K562 (cell line): Measurements from ENCODE around the gene HIGD1C. TPM values are rescaled to one million over a fixed set of nuclear protein-coding genes. Genes with fewer than 3 reads are reported as not detected.
A peak's percentile ranks its signal among the peaks of the same experiment; 100 is the strongest.

Experiments used
- CC2D1A ChIP-seq: fragments of 450-650 bp; IDR thresholded peaks from 2 replicates; pipeline ENCODE4 v1.6.1; 2017; ENCODE audit warnings: mild to moderate bottlenecking
- DNMT1 ChIP-seq: fragments of 450-650 bp; IDR thresholded peaks from 2 replicates; pipeline ENCODE4 v1.6.1; 2016; ENCODE audit warnings: antibody characterized with exemption, mild to moderate bottlenecking
- ELF2 ChIP-seq: fragments of 250-450 bp; sonication (Bioruptor Pico); IDR thresholded peaks from 2 replicates; pipeline ENCODE4 v1.5.0; 2021; ENCODE audit warnings: mild to moderate bottlenecking
- FOXA3 ChIP-seq, 2 experiments: fragments of 450-650 bp in 1 of 2; sonication (generic) in 1 of 2; formaldehyde crosslinking; IDR thresholded peaks in 1 of 2; conservative IDR thresholded peaks in 1 of 2; 2 replicates each; pipeline versions ENCODE4 v1.4.0 to v1.8.0; 2020 to 2022; ENCODE audit warnings: mild to moderate bottlenecking in 2 of 2, missing genetic modification reagents in 1 of 2
- HDAC3 ChIP-seq: fragments of 450-650 bp; IDR thresholded peaks from 2 replicates; pipeline ENCODE4 v1.6.1; 2018; ENCODE audit warnings: borderline replicate concordance, mild to moderate bottlenecking, moderate library complexity; ENCODE audit not compliant: partially characterized antibody
- KLF10 ChIP-seq: fragments of 250-450 bp; sonication (Bioruptor Pico); IDR thresholded peaks from 2 replicates; pipeline ENCODE4 v1.6.1; 2021; ENCODE audit warnings: matching md5 sums
- MCM7 ChIP-seq, 2 experiments: fragments of 450-650 bp; IDR thresholded peaks; 2 replicates each; pipeline ENCODE4 v1.6.1; 2016 to 2018
- MYBL2 ChIP-seq, 2 experiments: fragments of 450-650 bp in 1 of 2; sonication (generic) in 1 of 2; formaldehyde crosslinking in 1 of 2; IDR thresholded peaks; 2 replicates each; pipeline versions ENCODE4 v1.6.1 to v1.8.1; 2017 to 2022; ENCODE audit warnings: borderline replicate concordance in 1 of 2, inconsistent platforms in 1 of 2, low read depth in 1 of 2, mild to moderate bottlenecking in 1 of 2, missing genetic modification reagents in 1 of 2, moderate library complexity in 1 of 2
- RFX7 ChIP-seq: fragments of 250-450 bp; sonication (Bioruptor Pico); IDR thresholded peaks from 2 replicates; pipeline ENCODE4 v1.5.1; 2021; ENCODE audit warnings: mild to moderate bottlenecking
- SMARCB1 ChIP-seq: IDR thresholded peaks from 2 replicates; pipeline ENCODE4 v1.6.1; 2011; ENCODE audit warnings: improper control_type of control experiment, low read depth; ENCODE audit not compliant: insufficient read length
- SMARCE1 ChIP-seq: fragments of 450-650 bp; IDR thresholded peaks from 2 replicates; pipeline ENCODE4 v1.7.1; 2016; ENCODE audit warnings: mild to moderate bottlenecking
- ZNF133 ChIP-seq: fragments of 250-450 bp; sonication (Bioruptor Pico); IDR thresholded peaks from 2 replicates; pipeline ENCODE4 v1.4.0; 2020; ENCODE audit warnings: mild to moderate bottlenecking
- ZNF445 ChIP-seq: fragments of 250-450 bp; sonication (Bioruptor Pico); IDR thresholded peaks from 2 replicates; pipeline ENCODE4 v1.4.0; 2020; ENCODE audit warnings: low read depth, mild to moderate bottlenecking, moderate library complexity
- polyA plus RNA-seq, 8 experiments: library from polyadenylated mRNA; depleted of rRNA in 4 of 8; stranded (reverse) in 5 of 8; unstranded in 3 of 8; fragments of >200 nt; fragmentation: Nextera tagmentation in 2 of 8; fragmentation: Illumina TruSeq in 1 of 8; extraction: Ambion mirVana in 2 of 8; extraction: Trizol in 1 of 8; gene quantifications; 2 replicates each; pipeline versions ENCODE4 v1.2.1 to v1.2.3, GENCODE V29; 2011 to 2014; ENCODE audit warnings: inconsistent platforms in 1 of 8, missing spikeins in 1 of 8
- total RNA-seq, 7 experiments: library from RNA; depleted of rRNA in 6 of 7; stranded (reverse); fragments of >200 nt in 6 of 7; fragmentation: Illumina TruSeq in 2 of 7; extraction: Trizol in 2 of 7; gene quantifications; 2 replicates each; pipeline versions ENCODE4 v1.2.1 to v1.2.3, GENCODE V29; 2011 to 2021; ENCODE audit warnings: low replicate concordance in 1 of 7
- TF ChIP-seq, protein P1 (sequence below): fragments of 250-450 bp; sonication (Bioruptor Pico); IDR thresholded peaks from 2 replicates; pipeline ENCODE4 v1.5.0; 2021
- TF ChIP-seq, protein P2 (sequence below): fragments of 450-650 bp; conservative IDR thresholded peaks from 2 replicates; pipeline ENCODE4 v1.6.1; 2016; ENCODE audit warnings: missing genetic modification characterization, low read depth, mild to moderate bottlenecking, control low read depth, missing compliant biosample characterization
- TF ChIP-seq, protein P3 (sequence below), 2 experiments: fragments of 250-450 bp in 1 of 2; fragments of 450-650 bp in 1 of 2; sonication (Bioruptor Pico) in 1 of 2; IDR thresholded peaks; 2 replicates each; pipeline versions ENCODE4 v1.6.1 to v1.8.0; 2016 to 2021; ENCODE audit warnings: mild to moderate bottlenecking in 2 of 2, moderate library complexity in 2 of 2, missing compliant biosample characterization in 1 of 2, missing genetic modification characterization in 1 of 2
- TF ChIP-seq, protein P4 (sequence below): fragments of 450-650 bp; formaldehyde crosslinking; IDR thresholded peaks from 2 replicates; pipeline ENCODE4 v1.4.0; 2020; ENCODE audit warnings: mild to moderate bottlenecking, mixed read lengths
- TF ChIP-seq, protein P5 (sequence below): fragments of 450-650 bp; formaldehyde crosslinking; IDR thresholded peaks from 2 replicates; pipeline ENCODE4 v1.4.0; 2020; ENCODE audit warnings: mild to moderate bottlenecking, moderate library complexity
- TF ChIP-seq, protein P6 (sequence below): sonication (generic); formaldehyde crosslinking; IDR thresholded peaks from 2 replicates; pipeline ENCODE4 v1.8.1; 2023; ENCODE audit warnings: mild to moderate bottlenecking, missing genetic modification reagents

Gene HIGD1C
- total and polyA plus RNA-seq, 9 of the 15 experiments (the other 6 are each of a cell fraction or from before 2014, with no cell fraction given) = not detected

DNA sequence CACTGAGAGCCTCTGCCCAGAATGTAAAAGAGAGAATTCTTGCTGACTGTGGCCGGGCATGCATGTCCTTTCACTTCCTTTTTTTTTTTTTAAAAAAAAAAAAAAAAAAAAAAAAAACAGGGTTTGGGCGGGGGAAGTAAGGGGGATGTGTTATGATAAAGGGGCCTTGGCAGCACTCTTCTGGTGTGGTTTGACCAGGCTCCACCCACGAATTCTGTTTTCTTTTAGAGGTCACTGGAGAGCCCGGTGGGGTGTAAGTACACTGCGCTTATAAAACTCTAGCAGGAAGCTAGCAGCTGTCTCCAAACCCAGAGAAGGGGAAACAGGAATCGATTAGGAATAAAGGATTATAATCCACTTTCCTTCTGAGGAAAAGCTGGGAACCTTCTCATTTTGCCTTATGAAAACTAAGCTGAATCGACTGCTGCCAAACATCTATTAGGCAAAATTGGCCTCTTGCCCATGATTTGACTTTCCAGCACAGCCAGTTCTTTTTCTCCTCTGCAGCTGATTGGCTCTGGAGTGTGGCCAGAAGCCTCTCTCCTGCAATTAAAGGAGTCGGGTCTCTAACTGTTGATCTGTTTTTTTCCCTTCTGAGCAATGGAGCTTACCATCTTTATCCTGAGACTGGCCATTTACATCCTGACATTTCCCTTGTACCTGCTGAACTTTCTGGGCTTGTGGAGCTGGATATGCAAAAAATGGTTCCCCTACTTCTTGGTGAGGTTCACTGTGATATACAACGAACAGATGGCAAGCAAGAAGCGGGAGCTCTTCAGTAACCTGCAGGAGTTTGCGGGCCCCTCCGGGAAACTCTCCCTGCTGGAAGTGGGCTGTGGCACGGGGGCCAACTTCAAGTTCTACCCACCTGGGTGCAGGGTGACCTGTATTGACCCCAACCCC, 27.7 kb upstream of the HIGD1C start (continued):
- TF ChIP-seq, protein P1, sequence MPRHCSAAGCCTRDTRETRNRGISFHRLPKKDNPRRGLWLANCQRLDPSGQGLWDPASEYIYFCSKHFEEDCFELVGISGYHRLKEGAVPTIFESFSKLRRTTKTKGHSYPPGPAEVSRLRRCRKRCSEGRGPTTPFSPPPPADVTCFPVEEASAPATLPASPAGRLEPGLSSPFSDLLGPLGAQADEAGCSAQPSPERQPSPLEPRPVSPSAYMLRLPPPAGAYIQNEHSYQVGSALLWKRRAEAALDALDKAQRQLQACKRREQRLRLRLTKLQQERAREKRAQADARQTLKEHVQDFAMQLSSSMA = no peak
- TF ChIP-seq ZNF445 (CRISPR knock-in tag) (no peak), ZNF133 (no peak), RFX7 (CRISPR knock-in tag) (no peak), SMARCB1 (no peak), ELF2 (no peak), MCM7 (IDR thresholded peaks at IDR 0.05) (no peak), FOXA3 (CRISPR knock-in tag; conservative IDR thresholded peaks at IDR 0.05 in 1 of 2, IDR thresholded peaks at IDR 0.05 in 1 of 2) (no peak), KLF10 (CRISPR knock-in tag) (no peak), HDAC3 (no peak), MYBL2 (IDR thresholded peaks at IDR 0.05; ENCODE audit: low read depth) (peak; percentile 78), MYBL2 (CRISPR knock-in tag; IDR thresholded peaks at IDR 0.05; ENCODE audit: borderline replicate concordance) (no peak), DNMT1 (no peak), SMARCE1 (no peak; the same call in 1 of the 2 replicates), CC2D1A (no peak)
- TF ChIP-seq, protein P2, sequence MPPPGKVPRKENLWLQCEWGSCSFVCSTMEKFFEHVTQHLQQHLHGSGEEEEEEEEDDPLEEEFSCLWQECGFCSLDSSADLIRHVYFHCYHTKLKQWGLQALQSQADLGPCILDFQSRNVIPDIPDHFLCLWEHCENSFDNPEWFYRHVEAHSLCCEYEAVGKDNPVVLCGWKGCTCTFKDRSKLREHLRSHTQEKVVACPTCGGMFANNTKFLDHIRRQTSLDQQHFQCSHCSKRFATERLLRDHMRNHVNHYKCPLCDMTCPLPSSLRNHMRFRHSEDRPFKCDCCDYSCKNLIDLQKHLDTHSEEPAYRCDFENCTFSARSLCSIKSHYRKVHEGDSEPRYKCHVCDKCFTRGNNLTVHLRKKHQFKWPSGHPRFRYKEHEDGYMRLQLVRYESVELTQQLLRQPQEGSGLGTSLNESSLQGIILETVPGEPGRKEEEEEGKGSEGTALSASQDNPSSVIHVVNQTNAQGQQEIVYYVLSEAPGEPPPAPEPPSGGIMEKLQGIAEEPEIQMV = no peak
- TF ChIP-seq, protein P3, sequence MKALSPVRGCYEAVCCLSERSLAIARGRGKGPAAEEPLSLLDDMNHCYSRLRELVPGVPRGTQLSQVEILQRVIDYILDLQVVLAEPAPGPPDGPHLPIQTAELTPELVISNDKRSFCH (CRISPR knock-in tag; IDR thresholded peaks at IDR 0.05) = no peak
- TF ChIP-seq, protein P3 (tag; IDR thresholded peaks at IDR 0.05) = no peak
- TF ChIP-seq, protein P4, sequence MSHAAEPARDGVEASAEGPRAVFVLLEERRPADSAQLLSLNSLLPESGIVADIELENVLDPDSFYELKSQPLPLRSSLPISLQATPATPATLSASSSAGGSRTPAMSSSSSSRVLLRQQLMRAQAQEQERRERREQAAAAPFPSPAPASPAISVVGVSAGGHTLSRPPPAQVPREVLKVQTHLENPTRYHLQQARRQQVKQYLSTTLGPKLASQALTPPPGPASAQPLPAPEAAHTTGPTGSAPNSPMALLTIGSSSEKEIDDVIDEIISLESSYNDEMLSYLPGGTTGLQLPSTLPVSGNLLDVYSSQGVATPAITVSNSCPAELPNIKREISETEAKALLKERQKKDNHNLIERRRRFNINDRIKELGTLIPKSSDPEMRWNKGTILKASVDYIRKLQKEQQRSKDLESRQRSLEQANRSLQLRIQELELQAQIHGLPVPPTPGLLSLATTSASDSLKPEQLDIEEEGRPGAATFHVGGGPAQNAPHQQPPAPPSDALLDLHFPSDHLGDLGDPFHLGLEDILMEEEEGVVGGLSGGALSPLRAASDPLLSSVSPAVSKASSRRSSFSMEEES (CRISPR knock-in tag) = no peak
- TF ChIP-seq, protein P5, sequence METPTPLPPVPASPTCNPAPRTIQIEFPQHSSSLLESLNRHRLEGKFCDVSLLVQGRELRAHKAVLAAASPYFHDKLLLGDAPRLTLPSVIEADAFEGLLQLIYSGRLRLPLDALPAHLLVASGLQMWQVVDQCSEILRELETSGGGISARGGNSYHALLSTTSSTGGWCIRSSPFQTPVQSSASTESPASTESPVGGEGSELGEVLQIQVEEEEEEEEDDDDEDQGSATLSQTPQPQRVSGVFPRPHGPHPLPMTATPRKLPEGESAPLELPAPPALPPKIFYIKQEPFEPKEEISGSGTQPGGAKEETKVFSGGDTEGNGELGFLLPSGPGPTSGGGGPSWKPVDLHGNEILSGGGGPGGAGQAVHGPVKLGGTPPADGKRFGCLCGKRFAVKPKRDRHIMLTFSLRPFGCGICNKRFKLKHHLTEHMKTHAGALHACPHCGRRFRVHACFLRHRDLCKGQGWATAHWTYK (CRISPR knock-in tag) = no peak
- TF ChIP-seq, protein P6, sequence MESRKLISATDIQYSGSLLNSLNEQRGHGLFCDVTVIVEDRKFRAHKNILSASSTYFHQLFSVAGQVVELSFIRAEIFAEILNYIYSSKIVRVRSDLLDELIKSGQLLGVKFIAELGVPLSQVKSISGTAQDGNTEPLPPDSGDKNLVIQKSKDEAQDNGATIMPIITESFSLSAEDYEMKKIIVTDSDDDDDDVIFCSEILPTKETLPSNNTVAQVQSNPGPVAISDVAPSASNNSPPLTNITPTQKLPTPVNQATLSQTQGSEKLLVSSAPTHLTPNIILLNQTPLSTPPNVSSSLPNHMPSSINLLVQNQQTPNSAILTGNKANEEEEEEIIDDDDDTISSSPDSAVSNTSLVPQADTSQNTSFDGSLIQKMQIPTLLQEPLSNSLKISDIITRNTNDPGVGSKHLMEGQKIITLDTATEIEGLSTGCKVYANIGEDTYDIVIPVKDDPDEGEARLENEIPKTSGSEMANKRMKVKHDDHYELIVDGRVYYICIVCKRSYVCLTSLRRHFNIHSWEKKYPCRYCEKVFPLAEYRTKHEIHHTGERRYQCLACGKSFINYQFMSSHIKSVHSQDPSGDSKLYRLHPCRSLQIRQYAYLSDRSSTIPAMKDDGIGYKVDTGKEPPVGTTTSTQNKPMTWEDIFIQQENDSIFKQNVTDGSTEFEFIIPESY = no peak
